HCT116 (cell line): Measurements from ENCODE around the gene DNAJB9.

Experiments
- EZH2 ChIP-seq: fragments of 200-600 bp; sonication (generic); IDR thresholded peaks from 2 replicates; pipeline ENCODE4 v1.6.1; 2017; ENCODE audit warnings: antibody characterized with exemption, mixed run types
- JUND ChIP-seq: IDR thresholded peaks from 2 replicates; pipeline ENCODE4 v1.6.1; 2012
- POLR2A ChIP-seq: IDR thresholded peaks from 2 replicates; pipeline ENCODE4 v1.7.0; 2011; ENCODE audit warnings: borderline replicate concordance; ENCODE audit not compliant: insufficient read depth, insufficient read length; ENCODE audit errors: extremely low read depth
- RAD21 ChIP-seq: IDR thresholded peaks from 2 replicates; pipeline ENCODE4 v1.6.1; 2012; ENCODE audit warnings: low read depth, mild to moderate bottlenecking
- SIN3A ChIP-seq: IDR thresholded peaks from 2 replicates; pipeline ENCODE4 v1.6.1; 2012; ENCODE audit warnings: low read depth
- YY1 ChIP-seq: IDR thresholded peaks from 2 replicates; pipeline ENCODE4 v1.6.1; 2011; ENCODE audit warnings: low read length, low read depth, moderate library complexity, mild to moderate bottlenecking; ENCODE audit not compliant: insufficient replicate concordance; ENCODE audit errors: extremely low read depth
- TF ChIP-seq, protein P1 (sequence below), 3 experiments: fragments of 200-600 bp in 1 of 3; sonication (generic) in 1 of 3; IDR thresholded peaks in 2 of 3; conservative IDR thresholded peaks in 1 of 3; 2 replicates each; pipeline ENCODE4 v1.5.1; 2012 to 2017; ENCODE audit warnings: low read depth in 2 of 3, low read length in 2 of 3, antibody characterized with exemption in 1 of 3, borderline replicate concordance in 1 of 3, control low read depth in 1 of 3, mild to moderate bottlenecking in 1 of 3, mixed read lengths in 1 of 3, mixed run types in 1 of 3, moderate library complexity in 1 of 3; ENCODE audit not compliant: insufficient read depth in 1 of 3

GRCh38 chr7:108565987-108566386 is 3.7 kb upstream of the DNAJB9 start:
- no peak for TF ChIP-seq POLR2A
- no peak for TF ChIP-seq EZH2
- no peak for TF ChIP-seq RAD21
- TF ChIP-seq SIN3A: no peak
- TF ChIP-seq, protein P1, sequence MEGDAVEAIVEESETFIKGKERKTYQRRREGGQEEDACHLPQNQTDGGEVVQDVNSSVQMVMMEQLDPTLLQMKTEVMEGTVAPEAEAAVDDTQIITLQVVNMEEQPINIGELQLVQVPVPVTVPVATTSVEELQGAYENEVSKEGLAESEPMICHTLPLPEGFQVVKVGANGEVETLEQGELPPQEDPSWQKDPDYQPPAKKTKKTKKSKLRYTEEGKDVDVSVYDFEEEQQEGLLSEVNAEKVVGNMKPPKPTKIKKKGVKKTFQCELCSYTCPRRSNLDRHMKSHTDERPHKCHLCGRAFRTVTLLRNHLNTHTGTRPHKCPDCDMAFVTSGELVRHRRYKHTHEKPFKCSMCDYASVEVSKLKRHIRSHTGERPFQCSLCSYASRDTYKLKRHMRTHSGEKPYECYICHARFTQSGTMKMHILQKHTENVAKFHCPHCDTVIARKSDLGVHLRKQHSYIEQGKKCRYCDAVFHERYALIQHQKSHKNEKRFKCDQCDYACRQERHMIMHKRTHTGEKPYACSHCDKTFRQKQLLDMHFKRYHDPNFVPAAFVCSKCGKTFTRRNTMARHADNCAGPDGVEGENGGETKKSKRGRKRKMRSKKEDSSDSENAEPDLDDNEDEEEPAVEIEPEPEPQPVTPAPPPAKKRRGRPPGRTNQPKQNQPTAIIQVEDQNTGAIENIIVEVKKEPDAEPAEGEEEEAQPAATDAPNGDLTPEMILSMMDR (IDR thresholded peaks at IDR 0.05 in 2 of 3, conservative IDR thresholded peaks at IDR 0.05 in 1 of 3; ENCODE audit: borderline replicate concordance in 1 of 3, insufficient read depth in 1 of 3, low read depth in 2 of 3, low read length in 2 of 3): no peak
- no peak for TF ChIP-seq YY1
- TF ChIP-seq JUND: no peak
